Upper lobe of left lung (tissue), 6 donors: ENCODE data around the gene MTSS2. TPM values are rescaled to one million over a fixed set of nuclear protein-coding genes. Genes with fewer than 3 reads are reported as not detected.

Experiments used
- ATAC-seq, 2 donors: fragments of 200-7000 bp; cut with Tn5 transposase; one replicate each; pipeline ENCODE4 v1.9.1; 2022; ENCODE audit warnings: mild to moderate bottlenecking in 2 of 2, moderate library complexity in 2 of 2; ENCODE audit not compliant: low FRiP score in 2 of 2
- DNase-seq, 2 donors: peaks; one replicate each; pipeline ENCODE4 v3.0.0-alpha.2; 2019 to 2020
- H3K27ac ChIP-seq, 4 donors: fragments of 200-600 bp; sonication (generic); one replicate each; pipeline ENCODE4 v1.5.1; 2016 to 2019
- H3K27me3 ChIP-seq, 4 donors: fragments of 200-600 bp; sonication (generic); one replicate each; pipeline ENCODE4 v1.5.1; 2017 to 2019
- H3K36me3 ChIP-seq, 4 donors: fragments of 200-600 bp; sonication (generic); one replicate each; pipeline ENCODE4 v1.5.1; 2016 to 2019
- H3K4me1 ChIP-seq, 4 donors: fragments of 200-600 bp; sonication (generic); one replicate each; pipeline ENCODE4 v1.5.1; 2018 to 2019
- H3K4me3 ChIP-seq, 4 donors: fragments of 200-600 bp; sonication (generic); one replicate each; pipeline ENCODE4 v1.5.1; 2017 to 2019; ENCODE audit warnings: mild to moderate bottlenecking in 2 of 4, moderate library complexity in 1 of 4
- H3K9me3 ChIP-seq, 4 donors: fragments of 200-600 bp; sonication (generic); one replicate each; pipeline ENCODE4 v1.5.1; 2018 to 2019
- EP300 ChIP-seq, 4 donors: sonication (generic); formaldehyde crosslinking; IDR thresholded peaks; one replicate each; pipeline ENCODE4 v1.5.1; 2017; ENCODE audit warnings: antibody characterized with exemption in 4 of 4, control low read depth in 2 of 4
- POLR2A ChIP-seq, 4 donors: fragments of 450-650 bp; IDR thresholded peaks; one replicate each; pipeline ENCODE4 v1.5.1; 2016 to 2017; ENCODE audit warnings: antibody characterized with exemption in 4 of 4, mild to moderate bottlenecking in 2 of 4
- POLR2AphosphoS5 ChIP-seq, 2 donors: sonication (generic); formaldehyde crosslinking; IDR thresholded peaks; one replicate each; pipeline ENCODE4 v1.5.1; 2017; ENCODE audit warnings: antibody characterized with exemption in 2 of 2
- WGBS, 2 donors: methylation state at CpG; one replicate each; pipeline ENCODE4 v1.1.5; 2017 to 2018; 5-methylcytosine and 5-hydroxymethylcytosine counted together
- total RNA-seq, 6 donors: library from RNA; depleted of rRNA in 4 of 6; stranded (reverse); fragments of >200 nt in 4 of 6; gene quantifications; one replicate each; pipeline versions ENCODE4 v1.1.0 to v1.2.1, GENCODE V29; 2016 to 2021
- TF ChIP-seq, protein P1 (sequence below), 6 experiments: fragments of 450-650 bp in 4 of 6; fragments of 200-600 bp in 2 of 6; sonication (generic) in 2 of 6; IDR thresholded peaks; one replicate each; pipeline ENCODE4 v1.5.1; 2016 to 2019; ENCODE audit warnings: antibody characterized with exemption in 6 of 6
- donor health status: DM: no; HTN: no; CAD: no; lungs with moderate emphysema.
- donor health status: DM: no; HTN: yes; CAD: no; lungs with severe emphysema.

MTSS2 gene
- total RNA-seq, 6 donors from 2014 or later, result 40.7 to 202 (median 72.4) TPM

DNA sequence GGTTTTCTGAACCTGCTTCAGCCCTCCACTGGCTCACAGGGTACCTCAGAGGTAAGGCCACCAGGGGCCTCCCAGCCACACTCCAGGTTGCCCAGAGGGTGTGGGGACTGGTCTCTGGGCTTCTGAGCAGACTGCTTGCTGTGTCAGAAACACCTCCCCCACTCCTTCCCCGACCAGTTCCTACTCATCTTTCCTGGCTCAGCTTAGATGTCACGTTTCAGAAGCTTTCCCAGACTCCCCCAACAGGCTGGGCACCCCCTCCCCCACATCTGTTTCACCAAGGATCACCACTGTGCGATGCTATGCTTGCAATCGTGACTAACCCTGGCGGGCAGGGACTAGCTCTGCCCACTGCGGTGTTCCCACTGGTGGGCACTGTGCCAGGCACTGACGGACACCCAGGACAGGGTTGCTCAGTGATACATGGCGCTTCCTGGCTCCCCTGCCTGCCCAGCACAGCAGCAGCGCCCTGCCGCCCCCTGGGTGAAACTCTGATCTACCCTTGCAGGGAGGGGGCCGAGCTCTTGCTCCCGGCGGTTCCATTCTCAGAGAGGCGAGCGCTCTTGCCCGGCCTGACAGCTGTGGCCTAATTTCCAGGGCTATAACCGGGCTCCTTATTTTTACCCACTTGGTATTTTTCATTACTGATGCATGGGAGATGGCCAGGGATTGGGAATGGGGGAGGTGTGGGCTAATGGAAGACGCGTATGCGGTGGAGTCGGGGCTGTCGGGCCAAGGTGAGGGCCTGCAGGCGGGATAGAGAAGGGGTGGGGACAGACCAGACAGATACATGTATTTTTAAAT is 29.4 kb upstream of the MTSS2 start:
- Histone ChIP-seq H3K36me3 (peaks cover 0 to 5% (median 0%) of the 10 kb centered on the region in 4 donors), H3K9me3 (no peaks in the 10 kb centered on the region), H3K27me3 (no peaks in the 10 kb centered on the region), H3K4me1 (peaks cover 18 to 44% (median 33%) of the 10 kb centered on the region in 4 donors), H3K4me3 (no peak overlapping the region), H3K27ac (peak overlapping the region; percentile 24 to 72 (median 53))
- DNase-seq (peak; percentile 66 to 80), ATAC-seq (peak; percentile 55 to 67)
- TF ChIP-seq POLR2A (IDR thresholded peaks at IDR 0.05), result no peak
- TF ChIP-seq EP300 (IDR thresholded peaks at IDR 0.05), result no peak
- TF ChIP-seq, protein P1, sequence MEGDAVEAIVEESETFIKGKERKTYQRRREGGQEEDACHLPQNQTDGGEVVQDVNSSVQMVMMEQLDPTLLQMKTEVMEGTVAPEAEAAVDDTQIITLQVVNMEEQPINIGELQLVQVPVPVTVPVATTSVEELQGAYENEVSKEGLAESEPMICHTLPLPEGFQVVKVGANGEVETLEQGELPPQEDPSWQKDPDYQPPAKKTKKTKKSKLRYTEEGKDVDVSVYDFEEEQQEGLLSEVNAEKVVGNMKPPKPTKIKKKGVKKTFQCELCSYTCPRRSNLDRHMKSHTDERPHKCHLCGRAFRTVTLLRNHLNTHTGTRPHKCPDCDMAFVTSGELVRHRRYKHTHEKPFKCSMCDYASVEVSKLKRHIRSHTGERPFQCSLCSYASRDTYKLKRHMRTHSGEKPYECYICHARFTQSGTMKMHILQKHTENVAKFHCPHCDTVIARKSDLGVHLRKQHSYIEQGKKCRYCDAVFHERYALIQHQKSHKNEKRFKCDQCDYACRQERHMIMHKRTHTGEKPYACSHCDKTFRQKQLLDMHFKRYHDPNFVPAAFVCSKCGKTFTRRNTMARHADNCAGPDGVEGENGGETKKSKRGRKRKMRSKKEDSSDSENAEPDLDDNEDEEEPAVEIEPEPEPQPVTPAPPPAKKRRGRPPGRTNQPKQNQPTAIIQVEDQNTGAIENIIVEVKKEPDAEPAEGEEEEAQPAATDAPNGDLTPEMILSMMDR (IDR thresholded peaks at IDR 0.05), result peak in 1 of 6 experiments; percentile 16
- TF ChIP-seq POLR2AphosphoS5 (IDR thresholded peaks at IDR 0.05), result peak in 1 of 2 donors; percentile 68
- 59 to 64% methylated on average over 23 of the region's 23 CpGs for WGBS, 2 donors

- 60 to 70% methylated on average over 5 to 10 of the region's 10 CpGs for WGBS, 2 donors
- peaks cover 24 to 50% (median 37%) of the 10 kb centered on the region in 4 donors for H3K4me1 ChIP-seq
- peaks cover 0 to 5% (median 0%) of the 10 kb centered on the region in 4 donors for H3K36me3 ChIP-seq
- TF ChIP-seq POLR2AphosphoS5 (IDR thresholded peaks at IDR 0.05), result no peak
- no peak for TF ChIP-seq POLR2A (IDR thresholded peaks at IDR 0.05)
- TF ChIP-seq, protein P1 (IDR thresholded peaks at IDR 0.05), result no peak
- no peak for TF ChIP-seq EP300 (IDR thresholded peaks at IDR 0.05)
- H3K27ac ChIP-seq, result peak overlapping the region in 3 of 4 donors; percentile 24 to 72 (median 56)
- H3K27me3 ChIP-seq, result no peaks in the 10 kb centered on the region
- ATAC-seq, result peak in 1 of 2 donors; percentile 19
- DNase-seq, result no peak
- H3K4me3 ChIP-seq, result no peak overlapping the region
- no peaks in the 10 kb centered on the region for H3K9me3 ChIP-seq
These were observed 28.8 kb upstream of the MTSS2 start for GRCh38 chr16:70714581-70715054.

DNA sequence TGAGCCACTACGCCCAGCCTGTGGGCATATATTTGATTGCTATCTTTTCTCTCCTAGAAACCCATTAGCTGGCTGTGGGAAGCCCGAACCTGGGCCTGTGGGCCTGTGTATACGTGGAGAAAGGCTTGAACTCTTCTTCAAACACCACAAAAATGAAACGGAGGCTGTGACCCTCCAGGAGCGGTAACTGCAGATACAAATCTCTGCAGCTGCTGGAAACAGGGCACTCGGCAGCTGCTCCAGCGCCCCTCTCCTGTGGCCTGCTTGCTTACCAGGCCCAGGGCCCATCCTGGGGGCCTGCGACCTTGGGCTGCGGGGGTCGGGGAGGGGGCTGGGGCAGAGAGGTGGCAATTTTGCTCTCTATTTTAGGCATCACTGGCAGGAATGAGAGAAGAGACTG is 28.0 kb upstream of the MTSS2 start:
- H3K4me1 ChIP-seq, result peaks cover 32 to 57% (median 42%) of the 10 kb centered on the region in 4 donors
- ATAC-seq (no peak), DNase-seq (no peak)
- H3K27me3 ChIP-seq, result no peaks in the 10 kb centered on the region
- 87 to 89% methylated on average over 3 to 10 of the region's 10 CpGs for WGBS, 2 donors
- no peak overlapping the region for H3K27ac ChIP-seq
- TF ChIP-seq, protein P1 (IDR thresholded peaks at IDR 0.05), result no peak
- no peak for TF ChIP-seq POLR2A (IDR thresholded peaks at IDR 0.05)
- TF ChIP-seq EP300 (IDR thresholded peaks at IDR 0.05), result no peak
- no peak for TF ChIP-seq POLR2AphosphoS5 (IDR thresholded peaks at IDR 0.05)
- no peak overlapping the region for H3K4me3 ChIP-seq
- H3K36me3 ChIP-seq, result peaks cover 0 to 5% (median 0%) of the 10 kb centered on the region in 4 donors
- H3K9me3 ChIP-seq, result no peaks in the 10 kb centered on the region

DNA sequence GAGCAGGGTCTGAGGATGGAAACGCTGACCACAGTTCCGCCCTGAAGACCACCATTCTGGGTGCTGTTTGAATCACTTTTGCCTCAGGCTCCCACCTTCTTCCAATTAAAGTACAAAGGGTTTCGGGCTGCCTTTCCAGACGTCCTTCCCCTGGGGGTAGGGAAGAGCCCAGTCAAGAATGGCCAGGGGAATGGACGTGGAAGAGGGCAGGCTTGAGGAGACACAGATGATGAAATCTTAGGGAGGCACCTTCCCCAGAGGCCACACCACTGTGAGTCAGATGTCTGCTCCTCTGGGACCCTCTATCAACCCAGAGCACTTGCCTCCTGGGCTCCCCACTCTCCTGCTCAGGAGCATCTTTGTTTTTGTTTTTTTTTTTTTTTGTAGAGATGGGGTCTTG is 27.5 kb upstream of the MTSS2 start:
- WGBS, 2 donors, result 78 to 88% methylated on average over 4 to 5 of the region's 5 CpGs
- no peak overlapping the region for H3K27ac ChIP-seq
- no peaks in the 10 kb centered on the region for H3K27me3 ChIP-seq
- peaks cover 0 to 9% (median 0%) of the 10 kb centered on the region in 4 donors for H3K36me3 ChIP-seq
- H3K4me3 ChIP-seq, result no peak overlapping the region
- DNase-seq (no peak), ATAC-seq (no peak)
- TF ChIP-seq POLR2AphosphoS5 (IDR thresholded peaks at IDR 0.05) (no peak), EP300 (IDR thresholded peaks at IDR 0.05) (no peak), POLR2A (IDR thresholded peaks at IDR 0.05) (no peak)
- TF ChIP-seq, protein P1 (IDR thresholded peaks at IDR 0.05), result no peak
- H3K9me3 ChIP-seq, result no peaks in the 10 kb centered on the region
- peaks cover 34 to 61% (median 43%) of the 10 kb centered on the region in 4 donors for H3K4me1 ChIP-seq
